ENCODE measurements around the gene RNF144B. TPM values are rescaled to one million over a fixed set of nuclear protein-coding genes. Genes with fewer than 3 reads are reported as not detected.

RNF144B gene
- total and polyA plus RNA-seq, 2 of the 13 experiments (the other 11 are each of a cell fraction or from before 2014, with no cell fraction given), result 1.8 to 4.3 TPM

DNA sequence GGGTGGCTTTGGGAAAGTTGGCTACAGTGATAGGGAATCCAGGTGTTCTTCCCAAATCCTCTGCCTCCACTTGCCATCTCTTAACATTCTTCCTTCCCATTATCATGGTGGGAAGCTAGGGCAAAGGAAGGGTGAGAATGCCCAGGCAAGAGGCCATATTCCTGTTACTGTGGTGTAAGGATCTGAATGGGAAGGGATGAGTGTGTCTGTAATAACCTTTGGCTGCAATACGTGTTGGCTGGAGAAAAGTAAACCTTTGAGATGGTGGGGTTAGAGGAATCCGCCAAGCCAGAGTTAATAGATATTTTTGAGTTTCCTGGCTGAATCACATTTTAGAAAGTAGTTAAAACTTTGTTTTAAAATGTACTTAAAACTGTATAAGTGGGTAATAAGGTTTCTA is 45.9 kb downstream of the RNF144B start:
- DNase-seq (ENCODE audit: low spot score) (no peak), FAIRE-seq (no peak), ATAC-seq (no peak)
- ChIA-PET CTCF (ENCODE audit: low intra/inter-chr PET ratio, low total read pairs) (no interaction called here), POLR2A (no interaction called here)
- H3K27me3 ChIP-seq (ENCODE audit: control insufficient read depth in 1 of 2, insufficient read depth in 2 of 2, low read length in 2 of 2), result no peaks in the 10 kb centered on the region
- no peak overlapping the region for H3K9ac ChIP-seq (ENCODE audit: insufficient read depth, low read depth, low read length)
- H4K20me1 ChIP-seq (ENCODE audit: insufficient read depth, low read length), result no peaks in the 10 kb centered on the region
- intact Hi-C loops (cut with micrococcal nuclease; ENCODE audit: unreplicated experiment) (no loop called here), in situ Hi-C loops (cut with HindIII; ENCODE audit: extremely low pct_ligation_motif_present, low pct_unique_long_range_greater_than_20kb) (no loop called here)
- no TSS peak for BruUV-seq (replicated peaks)
- H3K4me3 ChIP-seq (replicated peaks in 1 of 3; ENCODE audit: insufficient read depth in 1 of 3, low read depth in 2 of 3, low read length in 3 of 3), result no peak overlapping the region
- no peak for TF ChIP-seq ZNF263 (CRISPR knock-in tag; IDR thresholded peaks at IDR 0.05)
- no peak for TF ChIP-seq ZNF20 (CRISPR knock-in tag; IDR thresholded peaks at IDR 0.05)
- TF ChIP-seq ZNF841 (CRISPR knock-in tag; IDR thresholded peaks at IDR 0.05; ENCODE audit: borderline replicate concordance), result no peak
- TF ChIP-seq ARID5B (CRISPR knock-in tag; IDR thresholded peaks at IDR 0.05), result no peak
- TF ChIP-seq, protein P1, sequence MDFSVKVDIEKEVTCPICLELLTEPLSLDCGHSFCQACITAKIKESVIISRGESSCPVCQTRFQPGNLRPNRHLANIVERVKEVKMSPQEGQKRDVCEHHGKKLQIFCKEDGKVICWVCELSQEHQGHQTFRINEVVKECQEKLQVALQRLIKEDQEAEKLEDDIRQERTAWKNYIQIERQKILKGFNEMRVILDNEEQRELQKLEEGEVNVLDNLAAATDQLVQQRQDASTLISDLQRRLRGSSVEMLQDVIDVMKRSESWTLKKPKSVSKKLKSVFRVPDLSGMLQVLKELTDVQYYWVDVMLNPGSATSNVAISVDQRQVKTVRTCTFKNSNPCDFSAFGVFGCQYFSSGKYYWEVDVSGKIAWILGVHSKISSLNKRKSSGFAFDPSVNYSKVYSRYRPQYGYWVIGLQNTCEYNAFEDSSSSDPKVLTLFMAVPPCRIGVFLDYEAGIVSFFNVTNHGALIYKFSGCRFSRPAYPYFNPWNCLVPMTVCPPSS (IDR thresholded peaks at IDR 0.05), result no peak
- no peak for TF ChIP-seq ZNF550 (CRISPR knock-in tag; IDR thresholded peaks at IDR 0.05; ENCODE audit: borderline replicate concordance)
- TF ChIP-seq MED8 (CRISPR knock-in tag; IDR thresholded peaks at IDR 0.05; ENCODE audit: insufficient replicate concordance), result no peak
- TF ChIP-seq ZNF614 (CRISPR knock-in tag; IDR thresholded peaks at IDR 0.05; ENCODE audit: borderline replicate concordance), result no peak
- TF ChIP-seq ZZZ3 (CRISPR knock-in tag; IDR thresholded peaks at IDR 0.05; ENCODE audit: borderline replicate concordance), result no peak
- TF ChIP-seq, protein P2, sequence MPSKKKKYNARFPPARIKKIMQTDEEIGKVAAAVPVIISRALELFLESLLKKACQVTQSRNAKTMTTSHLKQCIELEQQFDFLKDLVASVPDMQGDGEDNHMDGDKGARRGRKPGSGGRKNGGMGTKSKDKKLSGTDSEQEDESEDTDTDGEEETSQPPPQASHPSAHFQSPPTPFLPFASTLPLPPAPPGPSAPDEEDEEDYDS (CRISPR knock-in tag; IDR thresholded peaks at IDR 0.05), result no peak
- no peaks in the 10 kb centered on the region for H3K4me1 ChIP-seq (ENCODE audit: insufficient read depth, low read length)
- H3K9me3 ChIP-seq (ENCODE audit: low read length), result no peaks in the 10 kb centered on the region
- H3K4me2 ChIP-seq (ENCODE audit: low read depth, low read length), result no peak overlapping the region
- H2AFZ ChIP-seq (ENCODE audit: low read length), result no peak overlapping the region
- no peaks in the 10 kb centered on the region for H3K79me2 ChIP-seq (ENCODE audit: insufficient read depth, low read length)
- WGBS (ENCODE audit: low lambda C conversion rate), result 97% methylated on average over 2 of the region's 2 CpGs
- no peak overlapping the region for H3K27ac ChIP-seq (ENCODE audit: extremely low read length, insufficient read depth, low read length)
- H3K36me3 ChIP-seq (replicated peaks in 1 of 2; ENCODE audit: control insufficient read depth in 1 of 2, insufficient read depth in 2 of 2, low read length in 2 of 2), result no peaks in the 10 kb centered on the region; a peak in 1 of 5 replicates
